Stomach smooth muscle (tissue), 2 donors: ENCODE data around the gene SWT1.

Source experiments
- H3K27ac ChIP-seq: one replicate; pipeline ENCODE4 v1.7.0; 2013; ENCODE audit warnings: mild to moderate bottlenecking, low read length, inconsistent platforms
- H3K27me3 ChIP-seq, 2 donors: one replicate each; pipeline ENCODE4 v1.7.0; 2013; ENCODE audit warnings: low read length in 2 of 2; ENCODE audit not compliant: insufficient read depth in 2 of 2, control insufficient read depth in 1 of 2
- H3K36me3 ChIP-seq, 2 donors: one replicate each; pipeline ENCODE4 v1.7.0; 2013; ENCODE audit warnings: low read length in 2 of 2; ENCODE audit not compliant: control insufficient read depth in 2 of 2, insufficient read depth in 2 of 2
- H3K4me1 ChIP-seq: one replicate; pipeline ENCODE4 v1.7.0; 2013; ENCODE audit warnings: low read length; ENCODE audit not compliant: control insufficient read depth, insufficient read depth
- H3K4me3 ChIP-seq, 2 donors: one replicate each; pipeline ENCODE4 v1.7.0; 2013; ENCODE audit warnings: low read length in 2 of 2
- H3K9ac ChIP-seq, 2 donors: one replicate each; pipeline ENCODE4 v1.7.0; 2013; ENCODE audit warnings: low read length in 2 of 2, mild to moderate bottlenecking in 1 of 2
- H3K9me3 ChIP-seq, 2 donors: one replicate each; pipeline ENCODE4 v1.7.0; 2013; ENCODE audit warnings: low read length in 2 of 2; ENCODE audit not compliant: control insufficient read depth in 2 of 2
- donor health status: healthy.
- donor health status: Pancreatic carcinoma.

The SWT1 gene

GRCh38 chr1:185305419-185305818, 148.5 kb downstream of the SWT1 start:
- peaks cover 33 to 55% of the 10 kb centered on the region in 2 donors for H3K36me3 ChIP-seq
- no peak overlapping the region for H3K4me3 ChIP-seq
- no peaks in the 10 kb centered on the region for H3K9me3 ChIP-seq
- no peak overlapping the region for H3K27ac ChIP-seq
- no peaks in the 10 kb centered on the region for H3K27me3 ChIP-seq
- H3K9ac ChIP-seq, result no peak overlapping the region
- H3K4me1 ChIP-seq, result no peaks in the 10 kb centered on the region

- H3K9ac ChIP-seq, result no peak overlapping the region
- no peak overlapping the region for H3K27ac ChIP-seq
- H3K27me3 ChIP-seq, result no peaks in the 10 kb centered on the region
- H3K4me1 ChIP-seq, result no peaks in the 10 kb centered on the region
- H3K4me3 ChIP-seq, result no peak overlapping the region
- no peaks in the 10 kb centered on the region for H3K9me3 ChIP-seq
- peaks cover 29 to 38% of the 10 kb centered on the region in 2 donors for H3K36me3 ChIP-seq
Observed at GRCh38 chr1:185308126-185308525, 151.2 kb downstream of the SWT1 start.

GRCh38 chr1:185309566-185309965, 152.6 kb downstream of the SWT1 start:
- Histone ChIP-seq H3K4me3 (no peak overlapping the region), H3K27me3 (no peaks in the 10 kb centered on the region), H3K9me3 (no peaks in the 10 kb centered on the region), H3K9ac (no peak overlapping the region), H3K27ac (no peak overlapping the region), H3K4me1 (peaks cover 5% of the 10 kb centered on the region), H3K36me3 (peaks cover 26 to 32% of the 10 kb centered on the region in 2 donors)

- Histone ChIP-seq H3K36me3 (peaks cover 11 to 19% of the 10 kb centered on the region in 2 donors), H3K9ac (no peak overlapping the region), H3K27ac (no peak overlapping the region), H3K4me1 (peaks cover 7% of the 10 kb centered on the region), H3K9me3 (no peaks in the 10 kb centered on the region), H3K4me3 (no peak overlapping the region), H3K27me3 (no peaks in the 10 kb centered on the region)
Observed at GRCh38 chr1:185311589-185312225, 154.7 kb downstream of the SWT1 start.

- Histone ChIP-seq H3K9ac (no peak overlapping the region), H3K4me3 (no peak overlapping the region), H3K9me3 (no peaks in the 10 kb centered on the region), H3K27me3 (no peaks in the 10 kb centered on the region), H3K4me1 (peaks cover 7% of the 10 kb centered on the region), H3K36me3 (peaks cover 5 to 10% of the 10 kb centered on the region in 2 donors), H3K27ac (no peak overlapping the region)
Observed at GRCh38 chr1:185312361-185313138, 155.6 kb downstream of the SWT1 start.

- Histone ChIP-seq H3K27ac (no peak overlapping the region), H3K4me1 (peaks cover 11% of the 10 kb centered on the region)
Observed at GRCh38 chr1:185314411-185314810, 157.4 kb downstream of the SWT1 start.

GRCh38 chr1:185315445-185316071, 158.6 kb downstream of the SWT1 start:
- Histone ChIP-seq H3K27ac (peak overlapping the region; percentile 91), H3K4me3 (peak overlapping the region; percentile 92 to 93), H3K9me3 (no peaks in the 10 kb centered on the region), H3K27me3 (no peaks in the 10 kb centered on the region), H3K4me1 (peaks cover 11% of the 10 kb centered on the region), H3K9ac (peak overlapping the region; percentile 69 to 83), H3K36me3 (no peaks in the 10 kb centered on the region)

More at GRCh38 chr1:185314411-185314810, 157.4 kb downstream of the SWT1 start:
- no peaks in the 10 kb centered on the region for H3K9me3 ChIP-seq
- peak overlapping the region in 1 of 2 donors; percentile 18 for H3K9ac ChIP-seq
- H3K27me3 ChIP-seq, result no peaks in the 10 kb centered on the region
- H3K36me3 ChIP-seq, result no peaks in the 10 kb centered on the region
- H3K4me3 ChIP-seq, result peak overlapping the region; percentile 24 to 37

- Histone ChIP-seq H3K9me3 (no peaks in the 10 kb centered on the region), H3K36me3 (no peaks in the 10 kb centered on the region), H3K27ac (peak overlapping the region; percentile 91), H3K4me1 (peaks cover 11% of the 10 kb centered on the region), H3K9ac (peak overlapping the region; percentile 83 to 86), H3K27me3 (no peaks in the 10 kb centered on the region), H3K4me3 (peak overlapping the region; percentile 92 to 93)
Observed at GRCh38 chr1:185316163-185317033, 159.4 kb downstream of the SWT1 start.

GRCh38 chr1:185317034-185317885, 160.3 kb downstream of the SWT1 start, which contains the start of gene IVNS1ABP:
IVNS1ABP (minus strand) TSS chr1:185317243; CDS start chr1:185309493, 7,750 bp downstream.
- Histone ChIP-seq H3K4me3 (peak within 1 kb of the TSS; percentile 92 to 95), H3K9ac (peak within 1 kb of the TSS; percentile 83 to 86), H3K36me3 (no peaks in the 10 kb centered on the region), H3K27ac (peak within 1 kb of the TSS; percentile 91), H3K27me3 (no peaks in the 10 kb centered on the region), H3K9me3 (no peaks in the 10 kb centered on the region), H3K4me1 (peaks cover 11% of the 10 kb centered on the region)
